ENCODE results near the gene HDDC2. TPM values are rescaled to one million over a fixed set of nuclear protein-coding genes. Genes with fewer than 3 reads are reported as not detected.

The HDDC2 gene
- total RNA-seq, 1 experiment from 2014 or later = 194 TPM

- Histone ChIP-seq H3K9me3 (replicated peaks) (no peaks in the 10 kb centered on the region), H3K36me3 (no peaks in the 10 kb centered on the region), H3K4me3 (no peak overlapping the region), H3K27me3 (replicated peaks) (no peaks in the 10 kb centered on the region), H3K27ac (no peak overlapping the region), H3K4me1 (replicated peaks) (no peaks in the 10 kb centered on the region)
- DNase-seq (ENCODE audit: low read depth in 1 of 2, low spot score in 2 of 2) = no peak
Measured at GRCh38 chr6:125230674-125231073, 71.1 kb downstream of the HDDC2 start.

DNA sequence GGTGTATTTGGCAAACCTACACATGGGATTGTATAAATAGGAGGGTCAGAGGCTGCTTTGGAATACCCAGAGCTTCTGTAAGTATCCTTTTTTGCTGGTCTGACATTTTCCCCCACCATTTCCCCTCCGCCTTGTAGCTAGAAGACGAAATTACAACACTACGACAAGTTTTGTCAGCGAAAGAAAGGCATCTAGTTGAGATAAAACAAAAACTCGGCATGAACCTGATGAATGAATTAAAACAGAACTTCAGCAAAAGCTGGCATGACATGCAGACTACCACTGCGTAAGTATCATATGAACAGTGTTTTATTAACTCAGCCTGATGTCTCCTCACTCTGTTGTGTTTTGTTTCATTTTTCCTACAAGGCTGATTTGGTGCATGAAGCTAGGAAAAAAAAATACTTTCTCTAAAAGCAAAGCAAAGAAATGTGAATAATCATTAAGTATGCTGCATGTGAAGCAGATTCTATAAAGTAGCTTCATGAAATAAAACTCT, 72.7 kb downstream of the HDDC2 start:
- Histone ChIP-seq H3K4me1 (replicated peaks) (no peaks in the 10 kb centered on the region), H3K4me3 (no peak overlapping the region), H3K36me3 (no peaks in the 10 kb centered on the region), H3K9me3 (replicated peaks) (no peaks in the 10 kb centered on the region), H3K27me3 (replicated peaks) (no peaks in the 10 kb centered on the region), H3K27ac (no peak overlapping the region)
- DNase-seq (ENCODE audit: low read depth in 1 of 2, low spot score in 2 of 2) = no peak

DNA sequence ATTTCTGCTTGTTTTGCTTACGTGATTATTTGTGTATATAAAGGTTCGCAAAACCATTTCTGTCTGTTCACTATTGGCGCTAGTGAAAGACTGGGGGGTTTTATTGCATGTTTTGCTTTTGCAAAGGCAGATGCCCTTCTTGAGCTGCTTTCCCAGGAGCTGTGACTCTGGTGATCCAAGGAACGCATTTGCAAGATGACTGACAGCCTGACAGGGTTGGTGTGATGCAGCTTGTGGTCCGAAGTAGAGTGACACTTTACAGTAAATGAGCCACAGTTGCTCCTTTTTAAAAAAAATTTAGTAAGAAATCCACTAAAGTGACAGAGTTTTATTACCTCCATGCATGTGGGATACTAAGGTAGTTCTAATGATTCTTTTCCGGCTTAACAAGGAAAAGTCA, 74.5 kb downstream of the HDDC2 start:
- Histone ChIP-seq H3K4me1 (replicated peaks) (peaks cover 12% of the 10 kb centered on the region), H3K4me3 (no peak overlapping the region), H3K9me3 (replicated peaks) (no peaks in the 10 kb centered on the region), H3K27me3 (replicated peaks) (no peaks in the 10 kb centered on the region), H3K36me3 (no peaks in the 10 kb centered on the region), H3K27ac (no peak overlapping the region)
- DNase-seq (ENCODE audit: low read depth in 1 of 2, low spot score in 2 of 2) = no peak

Other genes starting within 250 kb of the HDDC2 start
- gene TPD52L1, start 148.2 kb downstream of the HDDC2 start, total RNA-seq (2014; rRNA removed; shearing (Covaris generic)) = 39.2 and 47.9 TPM in 2 replicates